Breast epithelium (tissue), 4 donors: ENCODE results near the gene TLE1. TPM values are rescaled to one million over a fixed set of nuclear protein-coding genes. Genes with fewer than 3 reads are reported as not detected.
"Not testable (repeated sequence)": the region's sequence is repeated elsewhere in the genome, so short reads cannot be mapped to it uniquely, and the experiment has no call there.

Experiments
- DNase-seq, 2 donors: peaks; one replicate each; pipeline ENCODE4 v3.0.0-alpha.2; 2019; ENCODE audit warnings: low spot score in 2 of 2
- H3K27ac ChIP-seq, 2 donors: fragments of 200-600 bp; sonication (generic) in 1 of 2; one replicate each; pipeline ENCODE4 v1.5.1; 2016 to 2019; ENCODE audit warnings: mild to moderate bottlenecking in 1 of 2
- H3K27me3 ChIP-seq, 2 donors: fragments of 200-600 bp; sonication (generic) in 1 of 2; one replicate each; pipeline versions ENCODE4 v1.5.1 to v1.6.0; 2017 to 2019; ENCODE audit warnings: control low read depth in 1 of 2, mild to moderate bottlenecking in 1 of 2
- H3K36me3 ChIP-seq: fragments of 200-600 bp; one replicate; pipeline ENCODE4 v1.5.1; 2019
- H3K4me1 ChIP-seq, 2 donors: fragments of 200-600 bp; sonication (generic); one replicate each; pipeline ENCODE4 v1.5.1; 2016 to 2019; ENCODE audit warnings: control low read depth in 1 of 2
- H3K4me3 ChIP-seq, 3 donors: fragments of 200-600 bp; sonication (generic); 1 replicate in 2 of 3; 2 replicates in 1 of 3; pipeline ENCODE4 v1.5.1; 2016 to 2019; ENCODE audit warnings: mild to moderate bottlenecking in 3 of 3, moderate library complexity in 2 of 3
- H3K9me3 ChIP-seq, 2 donors: fragments of 200-600 bp; sonication (generic) in 1 of 2; one replicate each; pipeline ENCODE4 v1.5.1; 2016 to 2019; ENCODE audit warnings: control low read depth in 1 of 2
- POLR2A ChIP-seq: fragments of 450-650 bp; IDR thresholded peaks from one replicate; pipeline ENCODE4 v1.6.1; 2016; ENCODE audit warnings: antibody characterized with exemption, mild to moderate bottlenecking, moderate library complexity
- POLR2AphosphoS5 ChIP-seq, 3 donors: sonication (generic); formaldehyde crosslinking; IDR thresholded peaks; one replicate each; pipeline ENCODE4 v1.6.1; 2017; ENCODE audit warnings: antibody characterized with exemption in 3 of 3
- intact Hi-C: fragments of 100-400 bp; cut with DNase I; formaldehyde crosslinking; loops from one replicate; pipeline ENCODE4 v1.15.1; 2023; ENCODE audit warnings: low total_unique reads
- total RNA-seq, 3 donors: library from RNA; depleted of rRNA; stranded (reverse); fragments of >200 nt; gene quantifications; one replicate each; pipeline ENCODE4 v1.1.0, GENCODE V29; 2016
- TF ChIP-seq, protein P1 (sequence below), 3 donors: fragments of 450-650 bp; IDR thresholded peaks; one replicate each; pipeline ENCODE4 v1.5.1; 2016 to 2017; ENCODE audit warnings: antibody characterized with exemption in 3 of 3, mild to moderate bottlenecking in 3 of 3, moderate library complexity in 3 of 3

The TLE1 gene
- total RNA-seq, 3 donors from 2014 or later: 41.1 to 52.1 (median 47.4) TPM

DNA sequence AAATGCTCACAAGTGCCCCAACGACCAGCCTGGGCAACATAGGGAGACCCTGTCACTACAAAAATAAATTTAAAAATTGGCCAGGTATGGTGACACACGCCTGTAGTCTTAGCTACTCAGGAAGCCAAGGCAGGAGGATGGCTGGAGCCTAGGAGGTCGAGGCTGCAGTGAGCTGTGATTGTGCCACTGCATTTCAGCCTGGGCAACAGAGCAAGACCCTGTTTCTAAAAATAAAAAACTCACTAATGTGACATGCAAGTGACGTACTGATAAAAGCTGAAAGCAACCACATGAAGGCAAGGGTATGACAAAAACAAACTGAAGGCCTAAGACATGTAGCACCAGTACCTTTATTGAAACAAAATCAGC, 81.1 kb downstream of the TLE1 start:
- Histone ChIP-seq H3K27ac (no peak overlapping the region), H3K4me3 (no peak overlapping the region), H3K4me1 (no peaks in the 10 kb centered on the region), H3K9me3 (no peaks in the 10 kb centered on the region), H3K36me3 (no peaks in the 10 kb centered on the region), H3K27me3 (no peaks in the 10 kb centered on the region)
- TF ChIP-seq POLR2A (no peak), POLR2AphosphoS5 (IDR thresholded peaks at IDR 0.05) (no peak)
- TF ChIP-seq, protein P1, sequence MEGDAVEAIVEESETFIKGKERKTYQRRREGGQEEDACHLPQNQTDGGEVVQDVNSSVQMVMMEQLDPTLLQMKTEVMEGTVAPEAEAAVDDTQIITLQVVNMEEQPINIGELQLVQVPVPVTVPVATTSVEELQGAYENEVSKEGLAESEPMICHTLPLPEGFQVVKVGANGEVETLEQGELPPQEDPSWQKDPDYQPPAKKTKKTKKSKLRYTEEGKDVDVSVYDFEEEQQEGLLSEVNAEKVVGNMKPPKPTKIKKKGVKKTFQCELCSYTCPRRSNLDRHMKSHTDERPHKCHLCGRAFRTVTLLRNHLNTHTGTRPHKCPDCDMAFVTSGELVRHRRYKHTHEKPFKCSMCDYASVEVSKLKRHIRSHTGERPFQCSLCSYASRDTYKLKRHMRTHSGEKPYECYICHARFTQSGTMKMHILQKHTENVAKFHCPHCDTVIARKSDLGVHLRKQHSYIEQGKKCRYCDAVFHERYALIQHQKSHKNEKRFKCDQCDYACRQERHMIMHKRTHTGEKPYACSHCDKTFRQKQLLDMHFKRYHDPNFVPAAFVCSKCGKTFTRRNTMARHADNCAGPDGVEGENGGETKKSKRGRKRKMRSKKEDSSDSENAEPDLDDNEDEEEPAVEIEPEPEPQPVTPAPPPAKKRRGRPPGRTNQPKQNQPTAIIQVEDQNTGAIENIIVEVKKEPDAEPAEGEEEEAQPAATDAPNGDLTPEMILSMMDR (IDR thresholded peaks at IDR 0.05): no peak
- intact Hi-C loops: no loop called here
- no peak for DNase-seq

DNA sequence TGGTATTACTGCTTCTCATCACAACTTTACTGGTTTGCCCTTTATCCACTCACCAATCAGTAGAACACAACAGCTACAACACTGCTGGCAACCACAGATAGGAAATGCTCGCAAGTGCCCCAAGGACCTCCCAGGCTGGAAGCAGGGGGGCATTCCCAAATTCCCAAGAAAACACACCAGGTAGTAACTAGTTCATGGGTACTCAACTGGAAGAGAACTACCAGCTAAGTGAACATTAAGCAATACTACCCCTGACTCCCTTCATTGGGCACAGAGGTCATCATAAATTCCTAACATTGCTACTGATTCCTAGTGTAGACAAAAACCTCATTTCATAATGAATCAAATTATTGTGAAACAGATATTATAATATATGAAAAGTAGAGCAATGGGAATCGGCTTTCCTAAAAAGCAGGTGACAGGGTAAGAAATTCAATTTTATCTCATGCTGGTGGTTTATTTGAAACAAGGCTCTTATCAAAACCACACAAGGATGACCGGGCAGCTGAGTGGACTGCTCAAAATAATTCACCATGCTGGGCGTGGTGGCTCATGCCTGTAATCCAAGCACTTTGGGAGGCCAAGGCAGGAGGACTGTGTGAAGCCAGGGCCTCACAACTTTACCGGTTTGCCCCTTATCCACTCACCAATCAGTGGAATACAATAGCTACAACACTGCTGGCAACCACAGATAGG, 81.6 kb downstream of the TLE1 start:
- no peaks in the 10 kb centered on the region for H3K4me1 ChIP-seq
- no peak for TF ChIP-seq POLR2A
- TF ChIP-seq, protein P1 (IDR thresholded peaks at IDR 0.05): no peak
- no peak for TF ChIP-seq POLR2AphosphoS5 (IDR thresholded peaks at IDR 0.05)
- H3K36me3 ChIP-seq: no peaks in the 10 kb centered on the region
- no peaks in the 10 kb centered on the region for H3K27me3 ChIP-seq
- no peak overlapping the region for H3K27ac ChIP-seq
- no peak overlapping the region for H3K4me3 ChIP-seq
- DNase-seq: no peak
- H3K9me3 ChIP-seq: no peaks in the 10 kb centered on the region
- intact Hi-C loops: no loop called here

DNA sequence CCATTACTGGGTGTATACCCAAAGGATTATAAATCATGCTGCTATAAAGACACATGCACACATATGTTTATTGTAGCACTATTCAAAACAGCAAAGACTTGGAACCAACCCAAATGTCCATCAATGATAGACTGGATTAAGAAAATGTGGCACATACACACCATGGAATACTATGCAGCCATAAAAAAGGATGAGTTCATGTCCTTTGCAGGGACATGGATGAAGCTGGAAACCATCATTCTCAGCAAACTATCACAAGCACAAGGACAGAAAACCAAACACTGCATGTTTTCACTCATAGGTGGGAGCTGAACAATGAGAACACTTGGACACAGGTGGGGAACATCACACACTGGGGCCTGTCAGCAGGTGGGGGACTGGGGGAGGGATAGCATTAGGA, 83.1 kb downstream of the TLE1 start:
- H3K27ac ChIP-seq, H3K27me3 ChIP-seq, H3K4me1 ChIP-seq, H3K4me3 ChIP-seq, DNase-seq, H3K9me3 ChIP-seq, intact Hi-C loops, H3K36me3 ChIP-seq: not testable (repeated sequence)

DNA sequence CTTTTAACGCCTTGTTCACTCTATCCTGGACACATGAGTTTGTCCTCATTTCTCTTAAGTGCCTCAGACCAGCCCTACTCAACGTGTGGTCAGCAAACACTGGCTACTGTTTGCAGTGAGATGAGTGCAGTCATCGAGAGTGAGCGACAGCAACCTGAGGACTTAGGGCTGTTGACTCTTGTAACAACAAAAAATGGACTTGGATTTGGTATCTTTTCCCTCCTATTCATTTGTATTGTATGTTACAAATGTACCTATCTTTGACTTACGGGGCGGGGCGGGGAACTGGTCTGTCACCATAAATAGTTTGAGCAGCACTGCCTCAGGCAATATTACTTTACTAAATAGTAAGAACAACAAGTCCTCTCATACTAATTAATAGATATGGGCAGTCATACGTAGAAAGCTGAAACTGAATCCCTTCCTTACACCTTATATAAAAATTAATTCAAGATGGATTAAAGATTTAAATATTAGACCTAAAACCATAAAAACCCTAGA, 84.1 kb downstream of the TLE1 start:
- H3K27ac ChIP-seq: peak overlapping the region in 1 of 2 donors; percentile 33
- no peaks in the 10 kb centered on the region for H3K9me3 ChIP-seq
- intact Hi-C loops: no loop called here
- TF ChIP-seq POLR2A: no peak
- no peak for DNase-seq
- H3K36me3 ChIP-seq: no peaks in the 10 kb centered on the region
- H3K27me3 ChIP-seq: no peaks in the 10 kb centered on the region
- H3K4me1 ChIP-seq: no peaks in the 10 kb centered on the region
- no peak overlapping the region for H3K4me3 ChIP-seq

DNA sequence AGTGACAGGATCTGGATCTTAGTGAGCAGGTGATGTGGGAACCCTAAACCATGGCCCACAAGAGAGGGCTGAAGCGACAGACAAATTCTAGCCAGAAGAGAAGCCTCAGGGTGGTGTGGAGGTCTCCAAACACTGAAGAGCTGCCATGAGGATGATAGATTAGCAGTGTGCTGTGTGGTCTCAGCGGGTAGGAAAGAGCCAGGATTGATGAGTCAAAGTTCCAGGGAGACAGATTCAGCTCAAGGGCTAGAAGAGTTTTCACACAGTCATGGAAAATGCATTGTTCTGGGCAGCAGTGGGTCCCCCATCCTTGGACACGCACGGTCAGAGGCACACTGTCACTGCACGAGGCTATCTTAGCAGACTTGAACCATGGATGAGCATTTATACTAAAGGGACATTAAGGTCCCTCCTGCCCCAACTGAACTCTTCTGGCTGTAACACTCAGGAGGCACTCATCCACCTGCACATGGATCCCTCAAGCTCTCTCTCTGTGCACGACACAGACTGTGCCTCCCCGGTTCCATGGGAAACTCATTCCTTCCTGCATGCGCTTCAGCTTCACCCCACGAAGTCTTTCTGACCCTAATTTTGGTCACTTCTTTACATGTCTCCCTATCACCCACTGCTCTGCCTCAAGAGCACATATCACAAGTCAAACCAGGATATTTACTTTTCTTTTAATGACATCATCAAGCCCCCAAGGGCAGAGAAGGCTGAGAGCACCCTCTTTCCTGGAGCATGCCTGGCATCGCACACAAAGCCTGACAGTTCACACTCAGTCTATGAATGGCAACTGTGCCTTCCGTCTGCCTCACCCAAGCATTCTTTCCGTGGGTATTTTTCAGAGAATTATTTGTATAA, 84.8 kb downstream of the TLE1 start:
- no peak for TF ChIP-seq POLR2A
- TF ChIP-seq, protein P1 (IDR thresholded peaks at IDR 0.05): no peak
- Histone ChIP-seq H3K4me3 (no peak overlapping the region), H3K4me1 (no peaks in the 10 kb centered on the region), H3K27ac (peak overlapping the region in 1 of 2 donors; percentile 8), H3K9me3 (no peaks in the 10 kb centered on the region), H3K27me3 (no peaks in the 10 kb centered on the region), H3K36me3 (no peaks in the 10 kb centered on the region)
- DNase-seq: no peak
- intact Hi-C loops: no loop called here
